HG03565 (cell line): ENCODE data around the gene ZFAND3.

ENCODE experiments used
- ATAC-seq: cut with Tn5 transposase; IDR thresholded peaks from one replicate; pipeline ENCODE4 v1.9.1; 2021; ENCODE audit warnings: mild to moderate bottlenecking, moderate library complexity; ENCODE audit not compliant: unreplicated experiment

The ZFAND3 gene

GRCh38 chr6:37965964-37966676, 146.6 kb downstream of the ZFAND3 start:
- ATAC-seq, result peak; percentile 49

DNA sequence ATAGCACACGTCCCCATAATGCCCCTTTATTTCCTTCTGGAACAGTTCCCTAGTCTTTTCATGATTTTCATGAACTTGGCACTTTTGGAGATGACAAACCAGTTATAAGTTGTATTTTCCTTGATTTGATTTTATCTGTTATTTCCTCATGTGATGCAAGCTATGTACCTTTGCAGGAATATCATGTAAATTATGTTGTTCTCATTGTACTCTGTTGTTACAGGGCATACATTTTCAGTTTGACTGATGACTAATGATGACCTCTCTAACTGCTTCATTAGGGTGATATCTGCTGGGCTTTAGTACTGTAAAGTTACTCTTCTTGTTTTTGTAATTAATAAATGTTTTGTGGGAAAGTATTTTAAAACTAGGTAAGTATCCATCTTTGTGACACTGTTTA, 147.3 kb downstream of the ZFAND3 start:
- ATAC-seq, result no peak

- no peak for ATAC-seq
Measured at GRCh38 chr6:37967651-37968050, 148.1 kb downstream of the ZFAND3 start.

DNA sequence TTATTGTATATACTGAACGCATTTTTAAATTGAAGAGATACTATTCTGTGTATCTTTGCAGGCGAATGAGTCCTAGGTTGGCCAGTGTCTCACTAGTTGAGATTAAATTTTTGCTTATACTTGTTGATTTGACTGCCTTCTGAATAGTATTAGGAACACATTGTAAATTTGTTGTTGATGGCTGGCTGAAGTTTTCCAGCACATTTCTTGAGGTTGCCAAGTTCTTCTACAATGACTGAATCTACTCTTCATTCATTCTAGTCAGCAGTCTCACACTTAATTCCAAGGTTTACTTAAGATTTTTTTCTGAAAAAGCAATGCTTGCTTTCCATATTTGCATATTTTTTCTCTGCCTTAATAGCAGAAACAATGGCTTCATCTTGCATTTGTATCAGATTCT, 151.7 kb downstream of the ZFAND3 start:
- no peak for ATAC-seq

GRCh38 chr6:37971711-37972390, 152.3 kb downstream of the ZFAND3 start:
- ATAC-seq, result no peak

GRCh38 chr6:37972994-37973757, 153.6 kb downstream of the ZFAND3 start:
- ATAC-seq, result no peak

DNA sequence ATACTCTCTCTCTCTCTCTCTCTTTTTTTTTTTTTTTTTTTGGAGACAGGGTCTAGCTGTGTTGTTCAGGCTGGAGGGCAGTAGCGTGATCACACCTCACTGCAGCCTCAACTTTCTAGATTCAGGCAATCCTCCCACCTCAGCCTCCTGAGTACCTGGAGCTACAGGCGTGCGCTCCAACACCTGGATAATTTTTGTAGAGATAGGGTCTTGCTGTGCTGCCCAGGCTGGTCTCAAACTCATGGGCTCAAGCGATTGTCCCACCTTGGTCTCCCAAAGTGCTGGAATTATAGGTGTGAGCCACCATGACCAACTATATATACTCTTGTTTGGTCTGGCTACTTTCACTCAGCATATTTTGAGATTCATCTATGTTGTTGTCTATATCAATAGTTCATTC, 154.9 kb downstream of the ZFAND3 start:
- ATAC-seq, result no peak

DNA sequence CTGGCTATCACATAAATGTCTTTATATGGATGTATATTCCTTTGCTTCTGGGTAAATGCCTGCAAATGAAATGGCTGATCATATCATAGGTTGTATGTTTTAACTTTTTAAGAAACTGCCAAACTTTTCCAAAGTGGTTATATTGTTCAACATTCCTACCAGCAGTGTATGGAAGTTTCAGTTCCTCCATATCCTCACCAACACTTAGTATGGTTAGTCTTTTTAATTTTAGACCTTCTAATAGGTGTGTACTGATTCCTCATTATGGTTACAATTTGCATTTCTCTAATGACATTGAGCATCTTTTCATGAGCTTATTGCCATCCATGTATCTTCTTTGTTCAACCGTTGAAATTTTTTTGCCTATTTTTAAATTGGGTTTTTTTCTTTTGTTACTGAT, 155.4 kb downstream of the ZFAND3 start:
- ATAC-seq, result no peak

- ATAC-seq, result no peak
Measured at GRCh38 chr6:37977715-37978114, 158.2 kb downstream of the ZFAND3 start.

DNA sequence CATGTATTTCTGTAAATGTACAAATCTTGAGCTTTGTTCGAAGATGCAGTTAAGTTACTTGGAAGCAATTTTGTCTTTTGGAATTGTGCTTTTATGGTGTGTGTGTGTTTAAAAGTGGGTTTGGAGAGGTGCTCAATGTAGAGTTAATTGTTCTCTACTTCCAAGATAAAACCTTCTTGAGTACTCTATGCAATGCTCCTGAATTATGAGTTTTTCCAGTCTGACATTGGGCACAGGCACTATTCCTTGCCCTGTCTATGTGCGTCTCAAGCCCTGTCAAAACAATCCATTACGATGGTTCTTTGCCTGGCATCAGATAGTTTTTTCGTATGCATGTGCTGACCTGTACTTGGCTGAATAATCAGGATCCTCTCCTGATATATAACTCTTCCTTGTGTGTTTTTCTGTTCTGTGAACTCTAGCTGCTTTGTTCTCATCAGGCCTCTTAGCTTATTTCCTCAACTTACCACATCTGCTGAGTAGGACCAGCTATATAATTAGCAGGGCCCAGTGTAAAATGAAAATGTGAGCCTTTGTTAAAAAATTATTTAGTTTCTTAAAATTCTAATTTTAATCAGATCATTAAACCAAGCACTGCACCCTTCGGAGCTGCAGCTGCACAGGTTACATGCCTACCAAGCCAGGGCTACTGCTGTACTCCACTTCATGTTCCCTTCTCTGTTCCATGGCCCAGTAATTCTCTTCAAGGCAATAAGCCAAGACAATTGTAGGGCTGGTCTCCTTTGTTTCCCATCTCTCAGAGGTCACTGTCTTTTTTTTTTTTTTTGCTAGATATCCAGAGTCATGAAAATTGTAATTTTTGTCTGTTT, 160.1 kb downstream of the ZFAND3 start:
- ATAC-seq, result no peak

DNA sequence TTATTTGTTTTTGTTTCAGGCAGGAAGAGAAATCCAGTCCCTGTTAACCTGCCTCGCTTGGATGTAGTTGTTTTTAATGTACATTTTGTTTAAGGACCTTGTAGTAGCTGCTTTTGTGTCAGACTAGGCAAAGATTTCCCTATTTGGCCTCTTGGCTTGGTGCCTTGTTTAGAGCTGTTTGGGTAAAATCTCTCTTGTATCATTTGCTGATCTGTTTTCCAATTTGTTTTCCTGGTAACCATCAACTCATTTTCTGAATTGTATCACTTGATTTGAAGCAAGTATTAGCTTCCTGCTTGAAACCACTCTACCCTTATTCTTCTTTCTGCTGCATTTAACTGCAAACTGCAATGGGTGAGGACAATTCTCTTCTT, 160.7 kb downstream of the ZFAND3 start:
- ATAC-seq, result no peak

DNA sequence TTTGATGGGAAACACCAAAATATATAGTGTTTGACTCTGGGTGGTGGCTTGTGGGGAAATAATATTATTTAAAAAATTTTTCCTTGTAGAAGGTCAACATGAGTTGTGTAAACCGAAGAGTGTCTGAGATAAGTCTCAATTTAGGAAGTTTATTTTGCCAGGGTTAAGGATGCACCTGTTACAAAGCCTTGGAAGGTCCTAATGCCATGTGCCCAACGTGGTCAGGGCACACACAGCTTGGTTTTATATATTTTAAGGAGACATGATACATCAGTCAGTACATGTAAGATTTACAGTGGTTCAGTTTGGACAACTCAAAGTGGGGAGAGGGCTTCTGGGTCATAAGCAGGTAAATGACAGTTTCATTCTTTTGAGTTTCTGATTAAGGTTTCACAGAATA, 162.1 kb downstream of the ZFAND3 start:
- ATAC-seq, result no peak

DNA sequence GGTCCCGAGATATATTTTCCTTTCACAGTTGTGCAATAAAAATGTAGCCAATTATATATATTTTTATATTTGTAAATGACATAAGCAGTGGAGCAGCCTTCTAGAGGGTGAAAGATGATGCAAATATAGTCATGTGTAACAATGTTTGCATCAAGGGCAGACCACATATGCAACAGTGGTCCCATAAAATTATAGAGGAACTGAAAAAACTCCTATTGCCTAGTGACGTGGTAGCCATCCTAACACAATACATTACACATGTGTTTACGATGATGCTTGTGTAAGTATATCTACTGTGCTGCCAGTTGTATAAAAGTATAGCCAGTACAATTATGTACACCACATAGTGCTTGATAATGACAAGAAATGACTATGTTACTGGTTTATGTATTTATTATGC, 162.8 kb downstream of the ZFAND3 start:
- ATAC-seq, result no peak

GRCh38 chr6:37983720-37984501, 164.4 kb downstream of the ZFAND3 start:
- no peak for ATAC-seq

GRCh38 chr6:37984578-37984977, 165.1 kb downstream of the ZFAND3 start:
- no peak for ATAC-seq

- ATAC-seq, result no peak
Measured at GRCh38 chr6:37985355-37985754, 165.8 kb downstream of the ZFAND3 start.

GRCh38 chr6:37987018-37987417, 167.5 kb downstream of the ZFAND3 start:
- ATAC-seq, result no peak

DNA sequence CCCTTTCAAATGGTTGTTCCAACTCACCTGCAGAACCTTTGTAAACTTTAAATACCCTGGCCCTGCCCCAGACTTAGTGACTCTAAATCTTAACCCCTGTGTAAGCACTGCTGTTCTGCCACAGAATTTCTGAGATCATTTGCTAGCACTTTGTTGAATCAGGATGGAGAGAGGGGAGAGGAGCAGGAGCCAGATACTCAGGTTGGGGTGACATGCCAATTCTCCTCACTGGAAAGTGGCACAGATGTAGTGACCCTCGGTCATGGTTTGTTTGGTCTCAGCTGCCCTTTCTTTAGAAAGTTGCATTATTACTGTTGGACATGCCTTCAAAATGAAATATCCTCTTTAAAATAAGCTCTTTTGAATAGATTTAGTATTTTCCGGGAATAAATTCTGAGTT, 168.0 kb downstream of the ZFAND3 start:
- ATAC-seq, result no peak

DNA sequence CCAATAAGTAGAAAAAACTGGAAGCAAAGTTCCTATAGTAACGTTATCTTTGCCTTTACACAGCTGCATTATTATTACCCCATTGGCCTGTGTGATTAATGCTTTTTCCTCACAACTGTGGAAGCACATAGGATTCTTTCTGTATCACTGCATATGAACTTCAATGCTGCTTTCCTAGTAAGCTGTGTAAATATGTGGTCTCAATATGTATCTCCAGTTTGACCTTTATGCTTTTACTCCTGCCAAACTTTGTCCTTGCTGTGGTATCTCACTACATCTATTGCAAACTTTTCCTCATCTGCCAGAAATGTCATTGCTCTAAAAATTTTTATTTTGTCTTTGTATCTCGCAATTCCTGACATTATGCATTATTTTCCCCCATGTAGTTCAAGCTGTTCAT, 168.6 kb downstream of the ZFAND3 start:
- ATAC-seq, result no peak

DNA sequence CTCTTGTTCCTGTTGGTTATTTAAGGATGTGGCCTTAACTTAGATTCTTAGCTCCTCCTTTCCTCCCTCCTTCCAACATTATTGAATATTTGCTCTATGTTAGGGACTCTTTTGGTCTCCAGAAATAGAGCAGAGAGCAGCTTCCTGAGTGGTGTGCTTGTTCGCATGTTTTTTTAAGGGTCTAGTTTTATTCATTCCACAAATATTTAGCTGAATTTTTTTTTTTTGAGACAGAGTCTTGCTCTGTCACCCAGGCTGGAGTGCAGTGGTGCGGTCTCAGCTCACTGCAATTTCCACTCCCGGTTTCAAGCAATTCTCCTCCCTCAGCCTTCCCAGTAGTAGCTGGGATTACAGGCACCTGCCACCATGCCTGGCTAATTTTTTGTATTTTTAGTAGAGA, 169.2 kb downstream of the ZFAND3 start:
- ATAC-seq, result no peak
